Memory B cell (primary cell): ENCODE measurements around the gene ACOT7.
A peak's percentile ranks its signal among the peaks of the same experiment; 100 is the strongest.

ENCODE experiments used
- ATAC-seq: fragments of 150-1000 bp; cut with Tn5 transposase; 2 replicates; pipeline ENCODE4 v1.10.0; 2021; ENCODE audit warnings: low read depth, mild to moderate bottlenecking, moderate library complexity
- DNase-seq, 2 donors: peaks; one replicate each; pipeline ENCODE4 v3.0.0; 2022; ENCODE audit warnings: low spot score in 2 of 2
- H3K27ac Mint-ChIP-seq: one replicate; pipeline ENCODE4 v1.8.0; 2022; ENCODE audit warnings: mild to moderate bottlenecking, moderate library complexity, mixed read lengths
- H3K27me3 Mint-ChIP-seq: one replicate; pipeline ENCODE4 v1.8.0; 2022; ENCODE audit warnings: mixed read lengths
- H3K36me3 Mint-ChIP-seq: one replicate; pipeline ENCODE4 v1.8.0; 2022; ENCODE audit warnings: mild to moderate bottlenecking, mixed read lengths
- H3K4me1 Mint-ChIP-seq: one replicate; pipeline ENCODE4 v1.8.0; 2022; ENCODE audit warnings: mixed read lengths
- H3K4me3 Mint-ChIP-seq: one replicate; pipeline ENCODE4 v1.8.0; 2022; ENCODE audit warnings: mild to moderate bottlenecking, moderate library complexity, mixed read lengths
- H3K9me3 Mint-ChIP-seq: one replicate; pipeline ENCODE4 v1.8.0; 2022; ENCODE audit warnings: mixed read lengths

ACOT7 gene

DNA sequence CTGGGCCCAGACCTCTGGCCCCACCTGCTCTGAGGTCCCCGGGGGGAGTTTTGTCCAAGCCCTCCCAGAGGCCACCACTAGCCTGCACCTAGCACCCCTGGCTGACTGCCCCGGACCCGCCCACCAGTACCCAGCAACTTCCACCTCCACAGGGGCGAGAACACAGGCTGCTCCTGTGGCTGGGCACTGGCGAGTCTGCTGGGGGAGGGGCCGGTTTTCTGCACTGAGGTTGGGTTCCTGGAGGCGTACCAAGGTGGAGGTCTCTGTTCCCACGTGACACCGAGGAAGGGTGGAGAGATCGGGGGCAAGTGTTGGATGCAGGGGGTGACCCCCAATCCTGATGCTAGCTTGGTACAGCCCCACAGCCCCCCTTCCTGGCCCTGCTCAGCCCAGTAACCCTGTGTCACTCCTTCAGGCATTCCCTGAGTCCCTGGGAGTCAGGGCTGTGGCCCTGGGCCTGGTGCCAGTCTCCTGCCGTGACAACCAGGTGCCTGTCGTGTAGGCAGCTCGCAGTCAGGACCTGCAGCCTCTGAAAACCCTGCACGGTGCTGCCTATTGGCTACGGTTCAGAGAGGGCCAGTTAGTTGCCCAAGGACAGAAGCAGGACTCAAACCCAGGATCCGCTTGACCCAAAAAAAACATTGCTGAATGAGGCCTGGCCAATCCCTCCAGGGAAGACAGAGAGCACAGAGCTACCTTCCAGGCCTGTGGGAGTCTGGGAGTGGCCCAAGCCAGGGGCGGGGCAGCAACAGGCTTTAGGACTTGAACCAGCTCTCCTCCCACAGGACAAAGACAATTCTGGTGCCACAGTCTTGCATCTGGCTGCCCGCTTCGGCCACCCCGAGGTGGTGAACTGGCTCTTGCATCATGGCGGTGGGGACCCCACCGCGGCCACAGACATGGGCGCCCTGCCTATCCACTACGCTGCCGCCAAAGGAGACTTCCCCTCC, 34.1 kb upstream of the ACOT7 start:
- Mint-ChIP-seq H3K9me3 (no peaks in the 10 kb centered on the region), H3K4me1 (peaks cover 7% of the 10 kb centered on the region), H3K27ac (no peak overlapping the region), H3K27me3 (peaks cover 14% of the 10 kb centered on the region), H3K36me3 (no peaks in the 10 kb centered on the region), H3K4me3 (no peak overlapping the region)
- ATAC-seq (no peak), DNase-seq (no peak)

DNA sequence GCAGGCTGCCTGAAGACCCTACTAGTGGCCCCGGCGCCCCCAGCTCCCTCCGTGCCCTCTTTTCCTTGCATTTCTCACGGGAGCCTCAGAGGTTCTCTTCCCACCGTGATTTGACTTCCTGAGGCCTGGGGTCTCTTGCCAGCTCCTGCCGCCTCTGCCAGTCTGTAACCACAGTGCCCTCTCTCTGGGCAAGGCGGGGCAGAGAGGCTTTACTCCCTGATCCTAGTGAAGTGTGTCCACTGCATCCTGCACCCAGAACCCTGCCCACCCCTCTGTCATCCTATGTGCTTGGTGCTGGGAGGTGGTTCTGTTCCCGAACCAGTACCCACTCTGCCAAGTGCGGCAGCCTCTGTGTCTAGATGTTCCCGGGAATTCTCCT, 33.4 kb upstream of the ACOT7 start:
- H3K27me3 Mint-ChIP-seq, result peaks cover 16% of the 10 kb centered on the region

DNA sequence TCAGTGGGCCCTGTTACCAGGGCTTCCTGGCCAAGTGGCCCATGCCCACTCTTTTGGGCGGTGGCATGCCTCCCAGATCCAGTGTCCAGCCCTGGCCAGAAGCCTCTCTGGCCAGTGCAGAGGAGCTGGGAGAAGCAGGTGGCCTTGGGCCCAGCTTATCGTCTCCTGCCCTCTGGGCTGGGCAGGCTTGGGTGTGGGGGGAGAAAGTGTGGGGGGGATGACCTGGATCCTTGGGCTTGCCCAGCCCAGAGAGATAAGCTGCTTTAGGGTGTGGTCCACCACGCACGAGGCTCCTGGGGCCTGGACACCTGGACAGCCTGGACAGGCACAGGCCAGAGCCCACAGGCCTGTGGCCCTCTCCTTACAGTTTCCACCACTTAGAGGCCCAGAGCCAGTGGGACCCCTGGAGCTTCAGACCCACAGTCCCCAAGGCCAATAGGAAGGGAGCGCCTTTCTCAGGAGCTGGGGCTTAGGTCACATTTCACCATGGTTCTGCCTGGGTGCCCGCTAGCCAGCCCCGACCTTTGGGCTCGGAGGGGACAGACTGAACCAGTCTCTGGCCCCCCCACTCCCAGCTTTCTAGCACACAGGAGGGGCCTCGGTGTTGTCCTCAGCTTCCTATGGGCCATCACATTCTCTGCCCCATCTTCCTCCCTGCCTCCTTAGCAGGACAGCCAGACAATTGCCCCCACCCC, 32.9 kb upstream of the ACOT7 start:
- Mint-ChIP-seq H3K27me3 (peaks cover 17% of the 10 kb centered on the region), H3K36me3 (no peaks in the 10 kb centered on the region), H3K4me3 (no peak overlapping the region), H3K9me3 (no peaks in the 10 kb centered on the region), H3K4me1 (peaks cover 7% of the 10 kb centered on the region), H3K27ac (no peak overlapping the region)
- no peak for ATAC-seq
- no peak for DNase-seq

More for the DNA sequence above, 33.4 kb upstream of the ACOT7 start:
- Mint-ChIP-seq H3K4me3 (no peak overlapping the region), H3K27ac (no peak overlapping the region), H3K36me3 (no peaks in the 10 kb centered on the region), H3K4me1 (peaks cover 7% of the 10 kb centered on the region), H3K9me3 (no peaks in the 10 kb centered on the region)
- ATAC-seq, result no peak
- no peak for DNase-seq

DNA sequence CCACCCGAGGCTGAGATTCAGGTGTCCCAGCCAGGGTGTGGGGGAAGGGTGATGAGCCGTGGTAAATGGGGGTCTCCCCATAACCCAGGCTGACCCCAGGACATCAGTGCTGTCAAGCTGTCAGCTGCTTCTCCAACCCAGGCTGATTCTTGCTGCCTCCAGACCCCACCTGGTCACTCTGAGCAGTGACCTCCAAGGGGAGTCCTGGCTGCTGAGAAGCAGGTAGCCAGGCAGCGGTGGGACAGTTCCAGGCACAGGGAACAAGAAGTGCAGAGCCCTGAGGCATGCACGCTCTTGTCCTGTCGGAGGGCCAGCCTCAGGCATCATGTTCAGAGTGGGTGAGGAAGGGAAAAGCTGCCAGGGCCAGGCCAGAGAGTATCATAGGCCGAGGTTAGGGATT, 32.1 kb upstream of the ACOT7 start:
- no peak overlapping the region for H3K27ac Mint-ChIP-seq
- H3K27me3 Mint-ChIP-seq, result peaks cover 17% of the 10 kb centered on the region
- ATAC-seq, result no peak

DNA sequence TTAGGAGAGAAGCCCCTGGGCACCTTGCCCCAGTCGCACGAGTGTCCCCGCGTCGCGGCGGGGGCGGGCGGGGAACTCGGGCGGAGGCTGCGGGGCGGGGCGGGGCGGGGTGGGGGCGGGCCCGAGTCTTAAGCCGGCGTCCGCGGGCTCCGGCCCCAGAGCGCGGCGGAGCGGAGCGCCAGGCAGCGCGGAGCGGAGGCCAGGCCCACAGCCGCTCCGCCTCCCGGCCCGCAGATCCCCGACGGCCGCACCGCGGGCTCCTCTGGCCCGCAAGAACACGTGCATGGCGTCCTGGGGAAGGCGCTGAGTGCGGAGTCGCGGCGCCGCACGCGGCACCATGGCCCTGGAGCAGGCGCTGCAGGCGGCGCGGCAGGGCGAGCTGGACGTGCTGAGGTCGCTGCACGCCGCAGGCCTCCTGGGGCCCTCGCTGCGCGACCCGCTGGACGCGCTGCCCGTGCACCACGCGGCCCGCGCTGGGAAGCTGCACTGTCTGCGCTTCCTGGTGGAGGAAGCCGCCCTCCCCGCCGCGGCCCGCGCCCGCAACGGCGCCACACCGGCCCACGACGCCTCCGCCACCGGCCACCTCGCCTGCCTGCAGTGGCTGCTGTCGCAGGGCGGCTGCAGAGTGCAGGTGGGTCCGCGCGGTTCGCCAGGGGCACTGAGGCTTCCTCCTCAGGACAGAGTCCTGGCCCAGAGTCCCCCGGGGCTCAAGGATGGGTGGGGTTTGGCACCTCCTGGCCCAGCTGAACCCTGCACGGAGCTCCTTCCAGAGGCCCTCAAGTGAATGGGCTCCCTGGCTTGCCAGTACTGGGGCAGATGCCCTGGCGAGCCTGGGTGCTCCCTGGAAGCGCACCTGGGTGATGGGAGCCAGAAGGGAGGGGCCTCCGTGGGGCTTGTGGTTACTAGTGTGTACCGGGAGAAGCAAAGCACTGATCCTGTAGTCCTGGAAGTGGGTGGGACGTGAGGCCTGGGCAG, 31.3 kb upstream of the ACOT7 start, which contains the start of gene ESPN:
ESPN (plus strand) TSS at position 158 of the 975 bp plus-strand sequence; CDS start at position 338, 180 bp downstream.
- H3K9me3 Mint-ChIP-seq, result no peaks in the 10 kb centered on the region
- no peak within 1 kb of the TSS for H3K27ac Mint-ChIP-seq
- peak within 1 kb of the TSS; percentile 63 for H3K4me3 Mint-ChIP-seq
- H3K36me3 Mint-ChIP-seq, result no peaks in the 10 kb centered on the region
- peaks cover 7% of the 10 kb centered on the region for H3K4me1 Mint-ChIP-seq
- peak; percentile 33 for ATAC-seq
- peaks cover 16% of the 10 kb centered on the region for H3K27me3 Mint-ChIP-seq
- DNase-seq, result peak in 1 of 2 donors; percentile 28

More for the DNA sequence above, 32.1 kb upstream of the ACOT7 start:
- Mint-ChIP-seq H3K9me3 (no peaks in the 10 kb centered on the region), H3K4me3 (no peak overlapping the region), H3K4me1 (peaks cover 7% of the 10 kb centered on the region), H3K36me3 (no peaks in the 10 kb centered on the region)
- no peak for DNase-seq

DNA sequence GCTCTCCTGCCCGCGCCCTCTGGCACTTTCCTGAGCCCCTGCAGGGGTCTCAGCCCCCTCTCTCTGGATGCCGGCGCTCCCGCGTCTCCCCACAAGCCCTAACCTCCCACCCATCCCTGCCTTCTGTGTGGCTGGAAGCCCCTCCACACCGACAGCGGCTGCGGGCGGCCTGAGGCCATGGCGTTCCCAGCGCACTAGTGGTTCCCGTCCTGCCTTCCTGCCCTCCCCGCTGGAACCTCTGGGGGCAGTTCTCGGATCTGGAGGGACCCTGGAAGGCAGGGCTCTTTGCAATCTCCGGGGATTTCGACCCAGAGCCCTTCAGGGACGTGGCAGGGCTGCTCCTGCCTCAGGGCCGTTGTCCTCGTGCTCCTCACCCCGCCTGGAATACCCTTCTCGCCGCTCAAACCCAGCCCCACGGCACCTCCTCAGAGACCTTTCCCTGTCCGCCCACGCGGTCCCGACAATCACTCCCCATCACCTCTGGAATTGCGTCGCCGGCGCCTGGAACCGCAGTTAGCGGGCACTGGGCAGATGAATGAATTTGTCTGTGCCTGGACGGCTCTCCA, 30.5 kb upstream of the ACOT7 start:
- Mint-ChIP-seq H3K9me3 (no peaks in the 10 kb centered on the region), H3K4me1 (peaks cover 7% of the 10 kb centered on the region), H3K36me3 (no peaks in the 10 kb centered on the region), H3K27ac (no peak overlapping the region), H3K4me3 (peak overlapping the region; percentile 63), H3K27me3 (peaks cover 17% of the 10 kb centered on the region)
- DNase-seq, result peak in 1 of 2 donors; percentile 25
- ATAC-seq, result no peak

DNA sequence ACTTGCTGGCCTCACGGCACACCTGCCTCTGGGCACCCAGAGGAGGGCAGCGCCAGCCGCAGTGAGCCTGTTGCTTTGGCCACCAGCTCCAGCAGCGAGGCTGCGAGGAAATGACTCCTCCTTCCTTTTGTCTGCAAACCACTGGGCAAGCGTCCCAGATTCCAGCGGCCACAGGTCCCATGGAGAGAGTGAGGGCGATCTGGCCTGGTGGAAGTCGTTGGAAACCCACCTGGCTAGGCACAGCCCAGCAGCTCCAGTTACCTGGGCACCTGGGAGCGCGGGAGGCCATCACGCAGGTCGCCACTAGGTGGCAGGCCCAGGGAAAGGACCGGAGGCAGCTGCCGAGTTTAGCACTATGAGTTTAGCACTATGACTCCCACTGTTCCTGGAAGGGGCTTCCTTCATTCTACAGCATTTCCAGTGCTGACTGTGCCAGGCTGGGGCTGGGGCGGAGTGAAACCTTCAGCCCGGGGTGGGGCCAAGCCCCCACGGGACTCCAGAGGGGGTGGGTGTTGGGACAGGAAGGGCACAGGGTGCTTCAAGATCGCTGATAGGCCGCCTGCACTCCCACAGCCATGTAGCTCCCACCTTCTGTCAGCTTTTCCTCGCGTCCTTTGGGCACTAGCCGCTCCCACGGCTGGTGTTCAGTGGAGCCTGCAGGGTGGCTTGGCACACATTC, 29.9 kb upstream of the ACOT7 start:
- H3K27me3 Mint-ChIP-seq, result peaks cover 16% of the 10 kb centered on the region

DNA sequence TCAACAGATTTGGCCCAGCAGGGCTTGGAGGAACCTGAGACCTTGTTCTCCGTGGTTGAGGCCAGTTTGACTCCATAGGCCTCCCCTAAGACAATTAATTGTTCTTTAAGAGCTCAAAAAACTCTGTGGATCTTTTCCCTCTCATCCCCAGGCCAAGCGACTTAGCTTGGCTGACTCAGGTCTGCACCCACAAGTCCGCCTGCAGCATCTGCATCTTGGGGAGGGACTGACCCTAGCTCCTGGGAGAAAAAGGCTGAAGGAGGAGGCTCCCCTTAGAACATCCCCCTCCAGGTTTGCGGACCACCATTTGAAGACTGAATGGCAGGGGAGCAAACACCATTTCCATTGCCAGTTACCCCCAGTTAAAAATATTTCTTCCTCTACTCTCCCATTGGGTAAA, 27.7 kb upstream of the ACOT7 start:
- no peak overlapping the region for H3K4me3 Mint-ChIP-seq
- H3K27ac Mint-ChIP-seq, result no peak overlapping the region
- H3K4me1 Mint-ChIP-seq, result peaks cover 7% of the 10 kb centered on the region
- H3K27me3 Mint-ChIP-seq, result peaks cover 23% of the 10 kb centered on the region
- ATAC-seq (no peak), DNase-seq (no peak)
- H3K36me3 Mint-ChIP-seq, result no peaks in the 10 kb centered on the region
- no peaks in the 10 kb centered on the region for H3K9me3 Mint-ChIP-seq

More for the DNA sequence above, 29.9 kb upstream of the ACOT7 start:
- peak; percentile 80 for ATAC-seq
- Mint-ChIP-seq H3K27ac (no peak overlapping the region), H3K4me1 (peaks cover 7% of the 10 kb centered on the region), H3K36me3 (no peaks in the 10 kb centered on the region), H3K4me3 (peak overlapping the region; percentile 63), H3K9me3 (no peaks in the 10 kb centered on the region)
- DNase-seq, result peak; percentile 63 to 67

DNA sequence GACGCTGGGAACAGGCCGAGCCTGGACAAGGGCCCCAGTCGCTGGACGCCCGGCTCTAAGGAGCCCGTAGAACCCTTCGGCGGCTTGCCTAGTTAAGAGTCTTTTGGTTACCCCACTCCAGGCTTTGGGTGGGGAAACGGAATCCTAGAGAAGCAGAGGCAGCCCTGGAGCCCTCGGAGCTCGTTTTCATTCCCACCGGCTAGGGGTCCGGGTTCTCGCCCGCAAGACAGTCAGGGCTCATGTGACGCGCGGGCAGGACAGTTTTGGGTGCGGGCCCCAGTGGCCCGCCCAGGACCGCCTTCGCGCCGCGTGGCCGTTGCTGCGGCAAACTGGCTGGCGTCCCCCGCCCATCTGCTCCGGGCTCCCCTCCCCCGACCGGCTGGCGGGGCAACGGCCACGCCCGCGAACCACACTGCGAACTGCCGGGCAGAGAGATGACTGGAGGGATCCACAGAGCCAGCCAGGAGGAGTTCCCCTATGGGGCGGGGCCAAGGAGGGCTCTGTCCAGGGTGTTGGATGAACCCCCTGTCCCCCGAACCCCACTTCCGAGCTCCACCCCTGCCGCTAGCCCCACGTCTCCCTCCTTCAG, 27.0 kb upstream of the ACOT7 start:
- Mint-ChIP-seq H3K36me3 (no peaks in the 10 kb centered on the region), H3K27ac (no peak overlapping the region), H3K9me3 (no peaks in the 10 kb centered on the region), H3K4me1 (peaks cover 7% of the 10 kb centered on the region), H3K27me3 (peaks cover 30% of the 10 kb centered on the region), H3K4me3 (no peak overlapping the region)
- no peak for ATAC-seq
- no peak for DNase-seq

DNA sequence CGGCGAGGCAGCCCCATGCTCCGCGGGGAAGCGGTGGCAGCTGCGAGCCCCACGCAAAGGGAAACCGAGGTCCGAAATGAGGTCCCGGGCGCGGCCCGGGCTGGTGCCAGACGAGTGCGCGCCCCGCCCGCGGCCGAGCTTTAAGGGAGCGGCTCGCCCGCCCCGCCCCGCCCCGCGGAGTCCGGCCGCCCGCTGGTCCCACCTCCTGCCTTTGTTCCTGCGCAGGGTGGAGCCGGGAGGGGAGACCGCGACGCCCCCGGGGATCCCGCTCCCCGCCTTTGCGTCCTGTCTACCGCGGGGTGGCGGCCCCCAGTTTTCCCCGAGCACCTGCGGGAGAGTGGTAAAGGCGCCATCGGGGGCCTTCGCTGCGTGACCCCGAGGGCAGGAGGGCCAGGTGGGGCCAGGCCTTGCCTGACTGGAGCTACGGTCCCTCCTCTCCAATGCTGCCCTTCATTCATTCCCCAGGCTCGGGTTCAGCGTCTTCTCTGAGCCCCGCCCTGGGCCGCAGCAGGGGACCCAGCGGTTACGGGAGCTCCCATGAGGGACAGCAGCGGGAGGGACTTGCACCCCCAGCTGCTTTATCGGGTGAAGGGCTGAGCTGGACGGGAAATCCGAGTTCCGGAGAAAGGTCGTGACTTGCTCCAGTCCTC, 26.4 kb upstream of the ACOT7 start, which contains the start of gene HES2:
HES2 (minus strand) TSS at position 116 of the 650 bp plus-strand sequence; CDS start at position 17, 99 bp downstream.
- ATAC-seq, result no peak
- no peak within 1 kb of the TSS for H3K27ac Mint-ChIP-seq

DNA sequence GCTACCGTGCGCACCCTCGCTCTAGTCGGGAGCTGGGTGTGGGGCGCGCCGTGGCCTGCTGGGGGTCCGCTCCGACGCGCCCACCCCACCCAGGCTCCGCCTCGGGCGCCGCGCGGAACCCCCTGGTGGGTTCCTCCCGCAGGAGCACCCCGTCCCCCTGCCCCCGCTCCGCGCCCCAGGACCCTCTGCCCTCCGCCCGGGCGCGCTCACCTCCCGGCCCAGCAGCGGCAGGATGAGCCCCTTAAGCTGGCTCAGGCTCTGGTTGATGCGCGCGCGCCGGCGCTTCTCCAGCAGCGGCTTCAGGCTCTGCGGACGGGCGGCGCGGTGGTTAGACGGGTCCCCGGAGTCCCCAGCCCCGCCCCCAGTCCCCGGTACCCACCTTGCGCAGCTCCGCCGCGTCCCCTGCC, 25.8 kb upstream of the ACOT7 start:
- Mint-ChIP-seq H3K9me3 (no peaks in the 10 kb centered on the region), H3K27me3 (peaks cover 32% of the 10 kb centered on the region), H3K27ac (no peak overlapping the region), H3K36me3 (no peaks in the 10 kb centered on the region), H3K4me1 (peaks cover 9% of the 10 kb centered on the region), H3K4me3 (no peak overlapping the region)
- DNase-seq (no peak), ATAC-seq (no peak)

More for the DNA sequence above, 26.4 kb upstream of the ACOT7 start, which contains the start of gene HES2:
- Mint-ChIP-seq H3K9me3 (no peaks in the 10 kb centered on the region), H3K36me3 (no peaks in the 10 kb centered on the region), H3K4me3 (peak within 1 kb of the TSS; percentile 67), H3K27me3 (peaks cover 32% of the 10 kb centered on the region), H3K4me1 (peaks cover 7% of the 10 kb centered on the region)
- DNase-seq, result no peak
